ENCODE results near the gene CCNL1. TPM values are rescaled to one million over a fixed set of nuclear protein-coding genes. Genes with fewer than 3 reads are reported as not detected.
A peak's percentile ranks its signal among the peaks of the same experiment; 100 is the strongest.

The CCNL1 gene
- total RNA-seq, 1 donor from 2014 or later, result 61.2 TPM

DNA sequence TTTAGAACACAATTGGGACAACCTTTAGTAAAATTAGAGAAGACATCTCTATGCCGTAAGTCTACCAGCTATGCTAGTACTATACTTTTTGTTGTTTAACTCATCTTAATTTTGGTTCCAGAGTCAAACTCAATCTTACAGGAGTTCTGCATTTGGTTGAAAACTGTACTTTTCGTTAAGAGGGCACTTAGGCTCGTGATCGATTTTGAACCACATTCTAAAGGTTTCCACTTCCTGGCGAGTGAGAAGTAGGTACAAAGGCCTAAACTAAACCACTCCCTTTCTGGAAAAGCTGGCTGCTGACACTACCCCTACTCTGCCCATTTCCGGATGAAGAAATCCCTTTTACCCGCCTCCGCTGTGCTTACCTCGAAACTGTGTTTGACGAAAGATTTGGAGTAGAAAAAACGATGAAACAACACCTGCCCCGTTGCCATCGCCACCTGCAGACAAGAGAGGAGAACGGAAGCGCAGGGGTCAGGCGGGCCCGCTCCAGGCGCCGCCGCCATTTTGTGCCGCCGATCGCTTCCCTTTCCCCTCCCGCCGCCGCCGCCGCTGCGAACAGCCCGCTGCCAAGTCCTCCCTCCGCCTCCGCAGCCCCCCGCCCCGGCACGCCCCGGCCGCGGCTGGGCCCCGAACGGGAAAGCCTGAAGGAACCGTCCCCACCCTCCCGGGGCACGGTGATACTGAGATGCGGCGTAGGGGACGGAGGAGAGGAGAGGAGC lies 748 bp downstream of the CCNL1 start:
- TF ChIP-seq, protein P1, sequence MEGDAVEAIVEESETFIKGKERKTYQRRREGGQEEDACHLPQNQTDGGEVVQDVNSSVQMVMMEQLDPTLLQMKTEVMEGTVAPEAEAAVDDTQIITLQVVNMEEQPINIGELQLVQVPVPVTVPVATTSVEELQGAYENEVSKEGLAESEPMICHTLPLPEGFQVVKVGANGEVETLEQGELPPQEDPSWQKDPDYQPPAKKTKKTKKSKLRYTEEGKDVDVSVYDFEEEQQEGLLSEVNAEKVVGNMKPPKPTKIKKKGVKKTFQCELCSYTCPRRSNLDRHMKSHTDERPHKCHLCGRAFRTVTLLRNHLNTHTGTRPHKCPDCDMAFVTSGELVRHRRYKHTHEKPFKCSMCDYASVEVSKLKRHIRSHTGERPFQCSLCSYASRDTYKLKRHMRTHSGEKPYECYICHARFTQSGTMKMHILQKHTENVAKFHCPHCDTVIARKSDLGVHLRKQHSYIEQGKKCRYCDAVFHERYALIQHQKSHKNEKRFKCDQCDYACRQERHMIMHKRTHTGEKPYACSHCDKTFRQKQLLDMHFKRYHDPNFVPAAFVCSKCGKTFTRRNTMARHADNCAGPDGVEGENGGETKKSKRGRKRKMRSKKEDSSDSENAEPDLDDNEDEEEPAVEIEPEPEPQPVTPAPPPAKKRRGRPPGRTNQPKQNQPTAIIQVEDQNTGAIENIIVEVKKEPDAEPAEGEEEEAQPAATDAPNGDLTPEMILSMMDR (conservative IDR thresholded peaks at IDR 0.05; ENCODE audit: low read depth, low read length), result peak; percentile 14
- no peak for DNase-seq (ENCODE audit: low read depth)
- peak overlapping the region; percentile 94 for H3K4me3 ChIP-seq (ENCODE audit: low read depth, low read length)

DNA sequence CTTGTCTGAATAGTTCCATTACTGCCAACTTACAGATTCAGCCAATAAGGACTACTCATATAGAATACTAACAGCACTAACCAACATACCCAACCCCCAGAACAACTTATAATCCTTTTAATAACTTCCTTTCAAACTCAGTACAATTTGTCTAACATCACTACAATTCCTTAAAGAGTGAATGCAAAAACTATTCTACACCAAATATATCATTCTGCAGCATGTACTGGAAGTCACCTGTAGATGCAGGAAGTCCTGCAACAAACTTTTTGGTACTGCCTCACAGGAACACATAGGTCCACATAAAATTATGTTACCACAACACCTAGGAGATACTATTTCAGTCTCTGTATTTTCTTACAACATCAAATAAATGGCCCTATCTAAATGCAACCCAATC lies 2.1 kb downstream of the CCNL1 start:
- no peak for DNase-seq (ENCODE audit: low read depth)
- TF ChIP-seq, protein P1 (conservative IDR thresholded peaks at IDR 0.05; ENCODE audit: low read depth, low read length), result no peak
- H3K4me3 ChIP-seq (ENCODE audit: low read depth, low read length), result peak overlapping the region; percentile 94

DNA sequence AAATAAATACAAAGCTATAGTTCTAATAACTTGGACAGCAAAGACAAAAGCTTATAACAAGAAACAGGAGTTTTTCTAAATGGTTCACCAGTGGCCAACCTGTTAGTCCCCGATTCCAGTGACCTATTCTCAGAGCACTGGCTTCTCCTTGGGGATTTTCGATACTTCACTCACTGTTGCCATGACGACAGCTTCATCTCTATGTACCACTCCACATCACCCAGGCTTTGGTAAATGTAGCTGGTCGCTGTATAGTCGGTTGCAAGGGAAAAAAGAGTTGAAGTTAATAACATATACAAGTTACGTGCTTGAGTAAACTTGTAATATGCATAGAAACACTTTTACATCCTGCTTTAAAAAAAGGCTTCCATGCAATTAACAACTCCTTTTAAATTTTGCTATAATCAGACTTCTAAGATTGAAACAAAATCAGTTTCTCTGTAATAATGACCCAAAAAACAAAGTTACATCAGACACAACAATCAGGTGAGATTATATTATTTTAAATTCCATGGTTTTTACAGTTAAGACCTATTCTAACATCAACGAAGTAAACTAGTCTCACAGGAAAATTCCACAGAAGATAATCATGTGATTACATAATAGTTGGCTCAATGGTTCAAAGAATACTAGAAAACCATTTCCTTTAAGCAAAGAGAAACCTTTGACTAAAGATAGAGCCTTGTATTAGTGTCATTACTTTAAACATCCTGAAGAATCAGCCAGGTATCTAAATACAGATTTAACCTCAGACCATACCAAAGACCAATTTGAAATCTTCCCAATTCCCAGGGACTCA lies 2.9 kb downstream of the CCNL1 start:
- peak overlapping the region; percentile 94 for H3K4me3 ChIP-seq (ENCODE audit: low read depth, low read length)
- no peak for DNase-seq (ENCODE audit: low read depth)
- TF ChIP-seq, protein P1 (conservative IDR thresholded peaks at IDR 0.05; ENCODE audit: low read depth, low read length), result no peak

DNA sequence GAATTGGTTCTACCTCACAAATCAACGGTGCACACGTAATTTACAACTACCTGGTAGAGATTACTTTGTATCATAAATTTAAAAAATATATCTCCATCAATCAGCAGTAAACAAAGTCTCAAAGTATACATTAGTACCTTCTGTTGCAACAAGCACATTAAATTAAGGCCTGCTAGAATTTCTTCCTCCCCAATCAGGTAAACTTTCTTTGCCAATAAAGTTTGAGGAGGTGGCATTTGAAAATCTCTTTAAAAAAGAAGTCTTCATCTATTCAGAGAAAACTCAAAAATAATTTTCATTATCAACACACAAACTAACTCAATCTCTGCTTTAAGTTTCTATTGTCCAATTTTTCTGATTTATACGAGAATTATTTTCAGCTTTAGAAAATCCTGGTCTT lies 4.4 kb downstream of the CCNL1 start:
- TF ChIP-seq, protein P1 (conservative IDR thresholded peaks at IDR 0.05; ENCODE audit: low read depth, low read length), result no peak
- DNase-seq (ENCODE audit: low read depth), result no peak
- no peak overlapping the region for H3K4me3 ChIP-seq (ENCODE audit: low read depth, low read length)

DNA sequence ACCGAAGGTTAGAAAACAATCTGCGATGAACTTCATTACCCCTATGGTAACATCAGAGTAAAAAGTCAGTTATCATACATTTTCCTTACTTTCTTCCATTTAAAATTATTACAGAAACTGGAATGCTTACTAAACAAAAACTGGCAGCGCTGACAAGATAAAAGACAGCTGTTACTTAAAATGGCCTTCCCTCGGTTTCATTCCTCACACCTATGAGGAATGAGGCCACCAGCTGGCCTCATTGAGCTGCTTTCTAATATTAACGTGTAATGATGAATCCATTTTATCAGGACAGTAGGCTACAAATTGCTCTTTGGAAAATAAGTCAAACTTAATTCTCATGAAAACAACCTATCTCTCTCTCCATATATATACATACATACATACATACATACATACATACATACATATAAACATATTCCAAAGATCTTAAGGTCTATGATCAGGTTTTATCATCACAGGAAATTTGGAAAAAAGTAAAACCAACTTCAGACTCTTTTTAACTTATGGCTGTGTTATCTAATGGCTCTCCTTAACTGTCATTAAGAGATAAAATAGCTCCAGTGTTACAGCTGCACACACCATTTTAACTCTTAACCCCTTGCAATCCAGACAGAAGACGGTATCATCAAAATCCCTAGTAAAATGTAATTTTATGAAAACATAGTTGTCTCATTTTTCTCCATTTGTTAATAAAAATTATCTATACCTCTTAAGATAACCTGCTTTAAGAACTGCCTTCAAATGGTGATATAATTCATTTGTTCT lies 5.2 kb downstream of the CCNL1 start:
- H3K4me3 ChIP-seq (ENCODE audit: low read depth, low read length), result peak overlapping the region; percentile 10
- TF ChIP-seq, protein P1 (conservative IDR thresholded peaks at IDR 0.05; ENCODE audit: low read depth, low read length), result no peak

DNA sequence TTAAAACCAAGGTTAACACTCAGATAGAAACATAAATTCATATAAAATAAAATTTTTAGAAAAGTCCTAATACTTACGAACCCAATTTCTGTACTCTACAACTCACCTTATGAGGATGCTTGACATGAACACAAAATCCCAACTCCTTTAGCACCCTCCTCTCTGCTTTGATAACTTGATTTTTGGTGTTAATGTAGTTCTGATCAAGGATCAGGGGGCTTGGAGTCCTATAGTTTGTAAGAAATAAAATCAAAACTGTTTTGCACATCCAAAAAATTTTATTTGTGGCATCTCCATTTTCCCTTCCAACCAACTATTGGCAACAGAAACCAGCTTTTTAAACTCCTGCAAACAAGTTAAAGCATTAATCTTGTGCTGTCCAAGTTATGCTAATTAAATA lies 7.0 kb downstream of the CCNL1 start:
- no peak overlapping the region for H3K4me3 ChIP-seq (ENCODE audit: low read depth, low read length)
- TF ChIP-seq, protein P1 (conservative IDR thresholded peaks at IDR 0.05; ENCODE audit: low read depth, low read length), result no peak
- no peak for DNase-seq (ENCODE audit: low read depth)

More for the DNA sequence above, 5.2 kb downstream of the CCNL1 start:
- no peak for DNase-seq (ENCODE audit: low read depth)

Data from epithelial cell of proximal tubule (primary cell).